AG04450 (cell line): Measurements from ENCODE around the gene TAF1B. TPM values are rescaled to one million over a fixed set of nuclear protein-coding genes. Genes with fewer than 3 reads are reported as not detected.

Source experiments
- CTCF ChIA-PET: fragments of 300-600, 350-600 bp; formaldehyde crosslinking; extraction: SDS; loops from one replicate; lab custom pipeline; 2022; ENCODE audit warnings: antibody characterized with exemption, inconsistent platforms; lab: Charles Lee
- POLR2A ChIA-PET: fragments of 350-600 bp; formaldehyde crosslinking; extraction: SDS; loops from one replicate; lab custom pipeline; 2021; ENCODE audit warnings: antibody characterized with exemption, inconsistent platforms; lab: Yijun Ruan, JAX
- DNase-seq: peaks from one replicate; pipeline ENCODE4 v3.0.0-alpha.2; 2011; ENCODE audit warnings: low read depth, low spot score
- H3K27ac ChIP-seq: one replicate; pipeline ENCODE4 v1.5.1; 2012; ENCODE audit warnings: low read depth, low read length, control low read depth
- H3K27me3 ChIP-seq: one replicate; pipeline ENCODE4 v1.6.0; 2012; ENCODE audit warnings: low read length; ENCODE audit not compliant: control insufficient read depth, insufficient read depth
- H3K4me3 ChIP-seq: 2 replicates; pipeline ENCODE4 v1.5.1; 2011; ENCODE audit warnings: mild to moderate bottlenecking, low read depth, low read length, control low read depth
- H3K9me3 ChIP-seq: 2 replicates; pipeline ENCODE4 v1.5.1; 2012; ENCODE audit warnings: low read length; ENCODE audit not compliant: control insufficient read depth, insufficient read depth
- CTCF ChIP-seq: IDR thresholded peaks from 2 replicates; pipeline ENCODE4 v1.5.1; 2011; ENCODE audit warnings: low read depth, low read length, control low read depth, inconsistent platforms
- polyA plus RNA-seq: library from polyadenylated mRNA; depleted of rRNA; stranded (reverse); fragments of >200 nt; gene quantifications from 2 replicates; pipeline ENCODE4 v1.2.3, GENCODE V29; 2011

The TAF1B gene
- polyA plus RNA-seq, 1 experiment, result 25.8 TPM

GRCh38 chr2:9800639-9800974 lies 42.7 kb upstream of the TAF1B start:
- TF ChIP-seq CTCF, result no peak
- Histone ChIP-seq H3K27me3 (no peaks in the 10 kb centered on the region), H3K4me3 (no peak overlapping the region), H3K27ac (peak overlapping the region; percentile 92), H3K9me3 (no peaks in the 10 kb centered on the region; the same call in 1 of the 2 replicates)
- ChIA-PET CTCF (interaction anchor here (0.6 to 8.5 kb wide), 14 partner anchors 13 to 658 kb away, joined by 3 to 66 read pairs (median 4); partner anchors contain the start of gene YWHAQ), POLR2A (interaction anchor here (0.9 to 1.3 kb wide), 2 partner anchors 13 to 245 kb away, joined by 3 to 5 read pairs; partner anchors contain the start of gene ADAM17)
- DNase-seq, result no peak

- DNase-seq, result no peak
- Histone ChIP-seq H3K27me3 (no peaks in the 10 kb centered on the region), H3K9me3 (no peaks in the 10 kb centered on the region; the same call in 1 of the 2 replicates), H3K27ac (peak overlapping the region; percentile 92), H3K4me3 (no peak overlapping the region)
- ChIA-PET CTCF (interaction anchor here (1.0 to 8.5 kb wide), 10 partner anchors 12 to 658 kb away, joined by 3 to 66 read pairs (median 5); partner anchors contain the start of gene YWHAQ), POLR2A (interaction anchor here (0.7 to 1.7 kb wide), 5 partner anchors 12 to 256 kb away, joined by 3 to 7 read pairs (median 4); partner anchors contain the start of genes ADAM17 and KLF11)
- TF ChIP-seq CTCF, result no peak
Measured at GRCh38 chr2:9800975-9801726, 42.1 kb upstream of the TAF1B start.

GRCh38 chr2:9802576-9802993 lies 40.7 kb upstream of the TAF1B start:
- H3K9me3 ChIP-seq, result no peaks in the 10 kb centered on the region; the same call in 1 of the 2 replicates
- ChIA-PET CTCF (interaction anchor here (0.6 to 8.5 kb wide), 5 partner anchors 11 to 246 kb away, joined by 3 to 66 read pairs (median 5); no protein-coding TSS in a partner anchor), POLR2A (interaction anchor here (0.7 to 1.7 kb wide), 3 partner anchors 41 to 241 kb away, joined by 3 to 7 read pairs (median 6); partner anchors contain the start of genes KLF11 and TAF1B)
- peak overlapping the region; percentile 92 for H3K27ac ChIP-seq
- H3K4me3 ChIP-seq, result no peak overlapping the region
- H3K27me3 ChIP-seq, result no peaks in the 10 kb centered on the region
- TF ChIP-seq CTCF, result no peak
- no peak for DNase-seq

- ChIA-PET POLR2A (interaction anchor here (1.7 kb wide), 1 partner anchor 240 kb away, joined by 7 read pairs; the partner anchor contains the start of gene KLF11), CTCF (interaction anchor here (0.6 to 8.5 kb wide), 3 partner anchors 10 to 245 kb away, joined by 5 to 66 read pairs (median 58); no protein-coding TSS in a partner anchor)
- TF ChIP-seq CTCF, result no peak
- H3K27ac ChIP-seq, result peak overlapping the region; percentile 92
- H3K9me3 ChIP-seq, result no peaks in the 10 kb centered on the region; the same call in 1 of the 2 replicates
- DNase-seq, result no peak
- no peaks in the 10 kb centered on the region for H3K27me3 ChIP-seq
- H3K4me3 ChIP-seq, result no peak overlapping the region
Measured at GRCh38 chr2:9803023-9803805, 40.1 kb upstream of the TAF1B start.
